Measurements from ENCODE around the gene KMT2D. TPM values are rescaled to one million over a fixed set of nuclear protein-coding genes. Genes with fewer than 3 reads are reported as not detected.

Gene KMT2D
- total and polyA plus RNA-seq, 4 donors, result 11.5 to 97.4 (median 51.5) TPM

DNA sequence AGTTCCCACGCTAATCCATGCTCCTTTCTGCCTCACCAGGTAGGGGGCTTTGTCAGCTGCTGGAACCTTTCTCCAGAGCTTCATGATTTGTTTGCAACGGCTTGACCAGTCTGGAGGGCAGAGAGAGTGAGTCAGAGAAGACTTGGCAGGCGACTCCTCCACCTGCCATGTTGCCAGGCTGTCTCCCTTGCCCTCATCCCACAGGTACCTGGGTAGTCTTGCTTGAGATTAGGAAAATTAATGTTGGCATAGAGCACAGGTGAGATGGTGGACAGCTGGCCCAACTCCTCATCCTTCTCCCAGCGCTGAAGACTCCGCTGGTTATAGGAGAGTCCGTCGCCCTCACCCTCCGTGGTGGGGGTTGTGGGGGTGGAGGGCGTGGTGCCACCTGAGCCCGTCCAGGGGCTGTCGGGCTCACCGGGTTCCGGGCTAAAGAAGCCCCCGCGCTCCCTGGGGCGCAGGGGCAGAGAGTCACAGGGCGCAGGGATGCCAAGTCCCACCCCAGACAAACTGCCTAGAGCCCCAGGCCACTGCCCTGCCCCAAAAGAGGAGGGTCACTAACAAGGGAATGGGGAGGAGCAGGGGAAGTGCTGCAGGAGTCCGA, 18.6 kb downstream of the KMT2D start:
- H3K4me3 ChIP-seq (ENCODE audit: low read length in 2 of 2), result no peak overlapping the region
- DNase-seq (peak in 1 of 2 donors; percentile 29), ATAC-seq (ENCODE audit: low FRiP score) (no peak)
- H3K9me3 ChIP-seq (ENCODE audit: control insufficient read depth, low read length), result no peaks in the 10 kb centered on the region
- H3K4me1 ChIP-seq (ENCODE audit: control insufficient read depth in 1 of 2, insufficient read depth in 2 of 2, low read length in 2 of 2), result no peaks in the 10 kb centered on the region
- no peak overlapping the region for H3K27ac ChIP-seq (ENCODE audit: low read depth in 1 of 2, low read length in 2 of 2)
- 84 to 86% methylated on average over 18 of the region's 18 CpGs for WGBS, 2 donors
- peaks cover 0 to 31% of the 10 kb centered on the region in 2 donors for H3K36me3 ChIP-seq (ENCODE audit: control insufficient read depth in 1 of 2, insufficient read depth in 2 of 2, low read length in 1 of 2)
- H3K27me3 ChIP-seq (ENCODE audit: control insufficient read depth in 1 of 2, insufficient read depth in 2 of 2, low read length in 1 of 2), result no peaks in the 10 kb centered on the region
- intact Hi-C loops (cut with DNase I), result no loop called here

GRCh38 chr12:49041036-49041880, 19.3 kb downstream of the KMT2D start:
- 90 to 91% methylated on average over 31 of the region's 31 CpGs for WGBS, 2 donors
- H3K36me3 ChIP-seq (ENCODE audit: control insufficient read depth in 1 of 2, insufficient read depth in 2 of 2, low read length in 1 of 2), result peaks cover 0 to 32% of the 10 kb centered on the region in 2 donors

GRCh38 chr12:49040364-49040855, 20.2 kb downstream of the KMT2D start:
- ATAC-seq (ENCODE audit: low FRiP score), result no peak
- Histone ChIP-seq H3K4me3 (ENCODE audit: low read length in 2 of 2) (no peak overlapping the region), H3K36me3 (ENCODE audit: control insufficient read depth in 1 of 2, insufficient read depth in 2 of 2, low read length in 1 of 2) (peaks cover 0 to 27% of the 10 kb centered on the region in 2 donors), H3K4me1 (ENCODE audit: control insufficient read depth in 1 of 2, insufficient read depth in 2 of 2, low read length in 2 of 2) (no peaks in the 10 kb centered on the region), H3K27me3 (ENCODE audit: control insufficient read depth in 1 of 2, insufficient read depth in 2 of 2, low read length in 1 of 2) (no peaks in the 10 kb centered on the region), H3K27ac (ENCODE audit: low read depth in 1 of 2, low read length in 2 of 2) (no peak overlapping the region), H3K9me3 (ENCODE audit: control insufficient read depth, low read length) (no peaks in the 10 kb centered on the region)
- intact Hi-C loops (cut with DNase I), result no loop called here
- 86 to 90% methylated on average over 14 of the region's 14 CpGs for WGBS, 2 donors
- peak in 1 of 2 donors; percentile 68 for DNase-seq

More at GRCh38 chr12:49041036-49041880, 19.3 kb downstream of the KMT2D start:
- H3K4me3 ChIP-seq (ENCODE audit: low read length in 2 of 2), result no peak overlapping the region
- no peaks in the 10 kb centered on the region for H3K9me3 ChIP-seq (ENCODE audit: control insufficient read depth, low read length)
- H3K27ac ChIP-seq (ENCODE audit: low read depth in 1 of 2, low read length in 2 of 2), result no peak overlapping the region
- peak; percentile 43 to 67 for DNase-seq
- H3K27me3 ChIP-seq (ENCODE audit: control insufficient read depth in 1 of 2, insufficient read depth in 2 of 2, low read length in 1 of 2), result no peaks in the 10 kb centered on the region
- ATAC-seq (ENCODE audit: low FRiP score), result no peak
- intact Hi-C loops (cut with DNase I), result no loop called here
- H3K4me1 ChIP-seq (ENCODE audit: control insufficient read depth in 1 of 2, insufficient read depth in 2 of 2, low read length in 2 of 2), result no peaks in the 10 kb centered on the region

GRCh38 chr12:49039421-49040363, 20.9 kb downstream of the KMT2D start:
- no peak overlapping the region for H3K4me3 ChIP-seq (ENCODE audit: low read length in 2 of 2)
- no peaks in the 10 kb centered on the region for H3K27me3 ChIP-seq (ENCODE audit: control insufficient read depth in 1 of 2, insufficient read depth in 2 of 2, low read length in 1 of 2)
- 91% methylated on average over 30 of the region's 30 CpGs for WGBS, 2 donors
- H3K27ac ChIP-seq (ENCODE audit: low read depth in 1 of 2, low read length in 2 of 2), result no peak overlapping the region
- H3K9me3 ChIP-seq (ENCODE audit: control insufficient read depth, low read length), result no peaks in the 10 kb centered on the region
- H3K36me3 ChIP-seq (ENCODE audit: control insufficient read depth in 1 of 2, insufficient read depth in 2 of 2, low read length in 1 of 2), result peaks cover 0 to 26% of the 10 kb centered on the region in 2 donors
- DNase-seq (peak; percentile 42 to 64), ATAC-seq (ENCODE audit: low FRiP score) (no peak)
- intact Hi-C loops (cut with DNase I), result no loop called here
- no peaks in the 10 kb centered on the region for H3K4me1 ChIP-seq (ENCODE audit: control insufficient read depth in 1 of 2, insufficient read depth in 2 of 2, low read length in 2 of 2)

DNA sequence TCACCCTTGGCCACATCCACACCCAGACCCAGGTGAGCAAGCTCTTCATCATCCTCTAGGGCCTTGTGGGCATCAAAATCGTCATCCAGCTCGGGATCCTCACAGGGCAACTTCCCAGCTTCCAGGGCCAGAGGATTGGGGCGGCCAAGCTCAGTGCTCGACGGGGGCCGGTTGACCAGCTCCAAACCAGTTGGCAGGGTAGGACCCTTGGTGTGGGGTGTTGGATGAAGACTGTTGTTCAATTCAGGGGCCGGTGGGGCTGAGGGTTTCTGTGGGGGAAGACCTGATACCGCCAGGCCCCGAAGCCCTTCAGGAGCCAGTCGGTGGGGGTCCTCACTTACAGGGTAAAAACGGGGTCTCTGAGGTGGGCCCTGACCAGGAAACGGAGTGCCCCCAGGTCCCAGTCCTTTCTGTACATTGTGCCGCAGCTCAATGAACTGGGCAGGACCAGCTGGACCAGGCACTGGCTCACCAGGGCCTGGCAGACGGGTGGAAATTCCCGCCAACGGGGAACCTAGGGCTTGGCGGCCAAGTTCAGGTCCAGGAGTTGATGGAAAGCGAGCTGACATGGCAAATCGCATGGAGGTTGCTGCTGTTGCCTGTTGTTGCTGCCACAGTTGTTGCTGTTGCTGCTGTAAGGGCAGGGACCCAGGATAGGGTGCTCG, 22.2 kb downstream of the KMT2D start:
- intact Hi-C loops (cut with DNase I), result no loop called here
- WGBS, 2 donors, result 87 to 88% methylated on average over 20 of the region's 20 CpGs
- DNase-seq, result peak in 1 of 2 donors; percentile 32

DNA sequence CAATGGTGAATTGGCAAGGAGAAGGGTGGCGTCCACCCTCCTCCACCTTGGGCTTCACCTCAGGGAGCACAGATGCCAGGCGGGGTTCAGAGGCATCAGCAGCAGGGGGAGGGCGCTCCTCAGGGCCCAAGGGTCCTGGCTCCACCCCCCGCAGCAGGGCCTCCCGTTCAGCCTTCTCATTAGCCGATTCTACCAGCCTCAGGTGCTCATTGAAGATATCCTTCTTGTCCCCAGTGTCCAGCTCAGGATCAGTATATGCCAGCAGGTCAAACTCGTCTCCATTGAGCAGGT, 22.7 kb downstream of the KMT2D start:
- DNase-seq (peak in 1 of 2 donors; percentile 31), ATAC-seq (ENCODE audit: low FRiP score) (no peak)
- Histone ChIP-seq H3K4me1 (ENCODE audit: control insufficient read depth in 1 of 2, insufficient read depth in 2 of 2, low read length in 2 of 2) (no peaks in the 10 kb centered on the region), H3K27ac (ENCODE audit: low read depth in 1 of 2, low read length in 2 of 2) (no peak overlapping the region), H3K36me3 (ENCODE audit: control insufficient read depth in 1 of 2, insufficient read depth in 2 of 2, low read length in 1 of 2) (peaks cover 0 to 26% of the 10 kb centered on the region in 2 donors), H3K9me3 (ENCODE audit: control insufficient read depth, low read length) (no peaks in the 10 kb centered on the region), H3K4me3 (ENCODE audit: low read length in 2 of 2) (no peak overlapping the region), H3K27me3 (ENCODE audit: control insufficient read depth in 1 of 2, insufficient read depth in 2 of 2, low read length in 1 of 2) (no peaks in the 10 kb centered on the region)
- intact Hi-C loops (cut with DNase I), result no loop called here
- 87 to 89% methylated on average over 7 of the region's 7 CpGs for WGBS, 2 donors

More for the DNA sequence above, 22.2 kb downstream of the KMT2D start:
- Histone ChIP-seq H3K4me3 (ENCODE audit: low read length in 2 of 2) (no peak overlapping the region), H3K4me1 (ENCODE audit: control insufficient read depth in 1 of 2, insufficient read depth in 2 of 2, low read length in 2 of 2) (no peaks in the 10 kb centered on the region), H3K27ac (ENCODE audit: low read depth in 1 of 2, low read length in 2 of 2) (no peak overlapping the region), H3K9me3 (ENCODE audit: control insufficient read depth, low read length) (no peaks in the 10 kb centered on the region), H3K36me3 (ENCODE audit: control insufficient read depth in 1 of 2, insufficient read depth in 2 of 2, low read length in 1 of 2) (peaks cover 0 to 27% of the 10 kb centered on the region in 2 donors), H3K27me3 (ENCODE audit: control insufficient read depth in 1 of 2, insufficient read depth in 2 of 2, low read length in 1 of 2) (no peaks in the 10 kb centered on the region)
- no peak for ATAC-seq (ENCODE audit: low FRiP score)

DNA sequence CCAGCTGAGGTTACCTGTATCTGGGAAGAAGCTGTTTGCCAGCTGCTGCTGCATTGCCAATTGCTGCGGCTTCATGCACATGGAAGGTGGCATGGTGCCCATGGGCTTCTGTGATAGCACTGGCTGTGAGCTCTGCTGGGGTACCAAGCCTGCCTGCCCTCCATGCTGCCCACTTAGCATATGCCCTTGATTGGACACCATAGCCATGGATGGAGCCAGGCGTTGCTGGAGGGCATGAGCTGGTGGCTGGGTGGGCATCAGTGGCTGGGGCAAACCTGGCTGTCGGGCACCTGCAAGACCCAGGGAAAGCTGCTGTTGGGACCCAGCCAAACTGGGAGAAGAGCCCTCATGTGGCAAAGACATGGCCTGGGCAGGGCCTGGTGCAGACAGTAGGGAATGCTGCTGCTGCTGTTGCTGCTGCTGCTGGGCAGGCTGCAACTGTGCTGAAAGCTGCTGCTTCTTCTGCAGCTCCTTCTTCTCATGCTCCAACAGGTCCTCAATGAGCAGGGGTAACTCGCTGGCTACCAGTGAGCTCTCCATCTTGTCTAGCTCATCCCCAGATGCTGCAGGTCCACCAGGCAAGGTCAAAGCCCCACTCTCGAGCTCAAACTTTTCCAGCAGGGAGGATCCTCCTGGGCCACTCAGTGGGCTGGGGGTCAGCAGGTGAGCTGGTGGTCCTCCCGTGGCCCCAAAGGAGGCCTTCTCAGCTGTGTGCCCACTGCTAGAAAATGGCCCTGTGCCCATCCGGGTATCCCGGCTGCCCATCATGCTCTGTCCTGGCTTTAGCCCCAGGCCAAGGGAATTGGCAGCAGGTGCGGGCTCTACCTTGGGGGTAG, 23.3 kb downstream of the KMT2D start:
- intact Hi-C loops (cut with DNase I), result no loop called here
- H3K36me3 ChIP-seq (ENCODE audit: control insufficient read depth in 1 of 2, insufficient read depth in 2 of 2, low read length in 1 of 2), result peaks cover 0 to 26% of the 10 kb centered on the region in 2 donors
- H3K4me3 ChIP-seq (ENCODE audit: low read length in 2 of 2), result no peak overlapping the region
- no peaks in the 10 kb centered on the region for H3K4me1 ChIP-seq (ENCODE audit: control insufficient read depth in 1 of 2, insufficient read depth in 2 of 2, low read length in 2 of 2)
- H3K27ac ChIP-seq (ENCODE audit: low read depth in 1 of 2, low read length in 2 of 2), result no peak overlapping the region
- ATAC-seq (ENCODE audit: low FRiP score), result no peak
- H3K9me3 ChIP-seq (ENCODE audit: control insufficient read depth, low read length), result no peaks in the 10 kb centered on the region
- peak; percentile 39 to 70 for DNase-seq
- 87% methylated on average over 9 of the region's 9 CpGs for WGBS, 2 donors
- no peaks in the 10 kb centered on the region for H3K27me3 ChIP-seq (ENCODE audit: control insufficient read depth in 1 of 2, insufficient read depth in 2 of 2, low read length in 1 of 2)
